GM12892 (cell line): ENCODE data around the gene INSYN2B.

Experiments
- DNase-seq: peaks from one replicate; pipeline ENCODE4 v3.0.0; 2011; ENCODE audit not compliant: insufficient read length
- FAIRE-seq: peaks from 2 replicates; lab custom pipeline; 2011; peaks lifted over from hg19 to GRCh38; lab: Jason Lieb, UNC
- POLR2A ChIP-seq: IDR thresholded peaks from 2 replicates; pipeline ENCODE4 v1.6.1; 2011; ENCODE audit warnings: low read depth, low read length, control low read depth
- POLR2AphosphoS5 ChIP-seq: IDR thresholded peaks from 2 replicates; pipeline ENCODE4 v1.6.1; 2011; ENCODE audit warnings: low read depth, low read length, control low read depth
- TAF1 ChIP-seq: IDR thresholded peaks from 2 replicates; pipeline ENCODE4 v1.6.1; 2011; ENCODE audit warnings: low read depth, mild to moderate bottlenecking, control low read depth, low read length, borderline replicate concordance

Gene INSYN2B

DNA sequence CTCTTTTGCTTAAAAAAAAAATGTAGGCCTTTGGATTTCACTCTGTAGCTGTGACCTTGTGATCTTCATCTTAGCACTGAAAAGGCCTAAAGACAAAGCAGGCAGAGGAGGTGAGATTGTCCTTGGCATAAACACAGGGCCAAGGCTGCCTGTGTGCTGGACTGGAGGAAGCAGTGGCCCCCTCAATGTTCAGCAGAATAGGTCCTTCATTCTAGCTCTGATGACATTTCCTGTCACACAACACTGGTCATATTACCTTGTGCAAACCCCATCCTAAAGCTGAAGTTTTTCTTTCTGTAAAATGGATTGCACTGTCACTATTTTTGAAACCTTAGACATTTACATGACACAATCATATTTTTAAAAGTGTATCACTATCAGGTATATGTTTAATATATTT is 147.4 kb downstream of the INSYN2B start:
- DNase-seq: no peak
- TF ChIP-seq TAF1 (no peak), POLR2A (no peak), POLR2AphosphoS5 (no peak)
- FAIRE-seq: peak; percentile 48

DNA sequence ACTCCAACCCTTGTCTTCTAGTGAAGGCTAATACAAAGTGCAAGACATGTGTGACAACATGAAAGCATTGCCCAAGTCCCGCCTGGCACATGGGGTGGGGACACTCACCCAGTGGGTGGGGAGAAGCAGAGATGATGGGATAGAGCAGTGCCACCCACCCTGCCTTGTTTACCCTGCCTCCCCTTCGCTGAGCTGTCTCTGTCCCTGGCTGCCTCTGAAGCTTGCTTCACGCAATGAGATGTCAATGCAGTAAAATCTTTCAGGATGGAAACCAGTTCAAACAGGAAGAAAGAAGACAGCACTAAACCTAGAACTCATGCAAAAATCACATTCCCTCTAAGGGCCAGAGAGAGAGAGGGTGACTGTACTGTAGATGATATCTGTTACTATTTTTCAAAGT is 148.0 kb downstream of the INSYN2B start:
- FAIRE-seq (no peak), DNase-seq (no peak)
- TF ChIP-seq POLR2A: no peak
- no peak for TF ChIP-seq POLR2AphosphoS5
- no peak for TF ChIP-seq TAF1

DNA sequence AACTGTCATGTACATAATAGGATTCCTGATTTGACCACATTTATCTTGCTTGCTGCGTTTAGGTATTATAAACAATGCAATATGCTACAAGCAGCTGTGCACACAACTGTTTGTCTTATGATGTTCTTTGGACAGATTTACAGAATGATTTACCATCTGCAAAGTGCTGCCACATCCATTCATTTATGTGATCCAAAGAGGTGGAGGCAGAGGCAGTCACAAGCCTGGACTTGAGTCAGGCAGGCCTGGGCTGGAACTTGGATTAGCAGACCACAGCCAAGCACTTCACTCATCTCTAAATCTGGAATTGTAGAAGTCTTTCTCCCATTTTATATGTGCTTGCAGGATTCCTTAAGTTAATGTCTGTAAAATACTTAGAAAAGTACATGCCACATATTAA is 149.0 kb downstream of the INSYN2B start:
- no peak for FAIRE-seq
- TF ChIP-seq POLR2A: no peak
- TF ChIP-seq TAF1: no peak
- no peak for TF ChIP-seq POLR2AphosphoS5
- no peak for DNase-seq

DNA sequence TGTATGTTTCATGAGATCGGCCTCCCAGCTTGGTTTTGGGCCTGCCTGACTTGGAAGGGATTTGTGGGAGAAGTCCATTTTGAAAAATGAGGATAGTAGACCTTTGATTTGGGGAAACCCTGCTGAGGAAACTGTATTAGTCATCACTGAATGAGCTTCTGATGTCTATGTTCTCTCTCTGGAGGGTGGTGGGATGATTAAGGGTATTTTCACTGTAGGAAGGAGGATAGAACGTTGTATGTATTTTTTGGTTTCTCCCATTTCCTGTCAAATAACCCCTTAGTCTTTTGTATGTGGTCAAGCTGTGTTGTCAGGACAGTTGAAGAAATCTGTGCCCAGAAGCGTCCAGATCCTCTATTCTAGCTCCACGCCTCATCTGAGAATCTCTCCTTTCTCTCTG is 151.9 kb downstream of the INSYN2B start:
- FAIRE-seq (no peak), DNase-seq (no peak)
- TF ChIP-seq POLR2A: no peak
- no peak for TF ChIP-seq TAF1
- no peak for TF ChIP-seq POLR2AphosphoS5

DNA sequence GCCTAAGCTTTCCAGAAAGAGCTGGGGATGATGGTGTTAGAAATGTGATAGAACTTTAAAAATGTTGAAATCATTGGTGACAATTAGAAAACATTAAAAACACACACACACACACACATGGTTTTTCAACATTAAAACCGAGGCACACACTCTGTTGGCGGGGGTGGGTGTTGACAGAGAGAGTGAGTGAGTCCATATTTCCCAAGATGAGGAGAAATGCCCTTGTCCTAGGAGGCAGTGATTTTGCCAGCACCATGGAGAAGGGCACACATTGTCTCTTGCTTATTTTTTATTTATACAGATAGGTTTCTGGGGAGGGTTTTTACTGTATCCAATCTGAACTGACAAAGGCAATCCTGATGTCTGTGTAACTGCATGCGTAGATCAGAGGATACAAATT is 152.5 kb downstream of the INSYN2B start:
- DNase-seq (no peak), FAIRE-seq (peak; percentile 30)
- TF ChIP-seq POLR2AphosphoS5 (no peak), POLR2A (no peak), TAF1 (no peak)

DNA sequence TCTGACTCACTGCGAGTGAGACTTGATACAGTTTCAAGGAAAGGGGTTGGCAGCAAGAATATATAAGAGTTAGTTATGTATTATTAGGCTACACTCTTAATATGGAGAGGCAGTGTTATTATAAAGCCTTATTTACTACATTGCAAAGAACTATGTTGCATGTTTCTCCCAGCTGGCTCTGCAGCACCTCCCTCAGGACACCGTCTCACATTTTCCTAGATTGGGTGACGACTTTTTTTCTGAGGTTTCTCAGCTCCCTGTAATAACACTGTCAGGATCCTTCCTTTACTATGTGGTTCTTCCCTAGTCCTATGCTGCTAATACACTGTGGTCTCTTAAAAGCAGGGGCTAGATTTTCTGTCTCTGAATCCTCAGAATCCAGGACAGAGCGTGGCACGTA is 153.7 kb downstream of the INSYN2B start:
- no peak for DNase-seq
- no peak for FAIRE-seq
- TF ChIP-seq TAF1: no peak
- TF ChIP-seq POLR2A: no peak
- no peak for TF ChIP-seq POLR2AphosphoS5

DNA sequence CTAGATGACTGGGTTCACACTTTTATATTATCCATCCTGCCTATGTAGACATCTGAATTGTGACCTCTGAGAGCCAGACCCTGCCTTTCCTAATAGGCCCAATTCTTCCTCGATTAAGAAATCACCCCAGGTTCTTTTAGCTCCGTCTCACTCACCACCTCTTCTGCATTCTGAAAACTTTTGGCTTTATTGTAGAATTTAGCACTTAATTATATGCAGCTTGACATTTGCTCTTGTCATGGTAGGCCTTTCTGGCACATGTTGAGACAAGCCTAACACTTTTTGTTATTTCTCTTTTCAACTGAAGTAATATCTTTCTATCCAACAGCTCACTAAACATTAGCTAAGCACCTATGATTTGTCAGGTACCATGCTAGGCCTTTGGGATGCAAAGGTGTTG is 163.3 kb downstream of the INSYN2B start:
- FAIRE-seq: no peak

DNA sequence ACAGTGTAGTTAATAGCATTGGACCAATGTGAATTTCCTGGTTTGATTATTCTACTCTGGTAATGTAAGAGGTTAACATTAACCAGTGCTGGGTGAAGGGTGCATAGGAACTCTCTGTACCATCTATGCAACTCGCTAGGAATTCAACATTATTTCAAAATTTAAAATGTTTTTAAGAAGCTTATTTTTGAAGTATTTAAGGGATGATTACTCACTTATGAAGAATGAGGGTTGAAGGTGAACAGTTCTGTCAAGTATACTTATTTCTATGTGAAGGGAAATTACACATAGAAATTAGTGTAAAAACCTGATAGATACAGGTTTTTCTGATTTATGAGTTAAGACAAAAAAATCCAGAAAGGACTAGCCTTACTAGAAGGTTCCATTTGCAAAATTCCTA is 165.8 kb downstream of the INSYN2B start:
- no peak for FAIRE-seq
- no peak for TF ChIP-seq POLR2AphosphoS5
- TF ChIP-seq TAF1: no peak
- TF ChIP-seq POLR2A: no peak
- no peak for DNase-seq

More for the DNA sequence above, 163.3 kb downstream of the INSYN2B start:
- no peak for TF ChIP-seq TAF1
- no peak for TF ChIP-seq POLR2AphosphoS5
- TF ChIP-seq POLR2A: no peak
- no peak for DNase-seq
